Small intestine (tissue), 7 donors: Measurements from ENCODE around the gene OR2T8. TPM values are rescaled to one million over a fixed set of nuclear protein-coding genes. Genes with fewer than 3 reads are reported as not detected.
"Not testable (repeated sequence)": the region's sequence is repeated elsewhere in the genome, so short reads cannot be mapped to it uniquely, and the experiment has no call there.

Experiments used
- DNase-seq, 2 donors: peaks; one replicate each; pipeline versions ENCODE4 v3.0.0 to v3.0.0-alpha.2; 2013
- FAIRE-seq: peaks from 2 replicates; lab custom pipeline; 2012; peaks lifted over from hg19 to GRCh38; lab: Jason Lieb, UNC
- H3K27ac ChIP-seq, 3 donors: one replicate each; pipeline ENCODE4 v1.5.1; 2013; ENCODE audit warnings: low read length in 2 of 3, mild to moderate bottlenecking in 2 of 3, control low read depth in 1 of 3, inconsistent platforms in 1 of 3, low read depth in 1 of 3, moderate library complexity in 1 of 3
- H3K27me3 ChIP-seq, 3 donors: one replicate each; pipeline ENCODE4 v1.6.1; 2013; ENCODE audit warnings: low read length in 3 of 3, inconsistent platforms in 1 of 3; ENCODE audit not compliant: control insufficient read depth in 3 of 3, insufficient read depth in 3 of 3
- H3K36me3 ChIP-seq, 3 donors: one replicate each; pipeline ENCODE4 v1.6.1; 2013; ENCODE audit warnings: low read length in 3 of 3, inconsistent platforms in 1 of 3, low read depth in 1 of 3, mild to moderate bottlenecking in 1 of 3, moderate library complexity in 1 of 3; ENCODE audit not compliant: control insufficient read depth in 3 of 3, insufficient read depth in 2 of 3
- H3K4me1 ChIP-seq, 3 donors: one replicate each; pipeline ENCODE4 v1.6.1; 2013; ENCODE audit warnings: low read length in 2 of 3, inconsistent platforms in 1 of 3, low read depth in 1 of 3, mild to moderate bottlenecking in 1 of 3, moderate library complexity in 1 of 3; ENCODE audit not compliant: control insufficient read depth in 3 of 3, insufficient read depth in 2 of 3
- H3K4me3 ChIP-seq, 3 donors: one replicate each; pipeline ENCODE4 v1.5.1; 2013; ENCODE audit warnings: low read length in 3 of 3, control low read depth in 1 of 3, inconsistent platforms in 1 of 3, low read depth in 1 of 3, mild to moderate bottlenecking in 1 of 3, moderate library complexity in 1 of 3
- H3K9me3 ChIP-seq, 2 donors: one replicate each; pipeline ENCODE4 v1.6.1; 2013; ENCODE audit warnings: low read depth in 1 of 2, low read length in 1 of 2; ENCODE audit not compliant: control insufficient read depth in 2 of 2, insufficient read depth in 1 of 2
- WGBS, 3 donors: extraction: QIAGEN DNeasy Blood & Tissue Kit; methylation state at CpG; one replicate each; pipeline ENCODE4 v1.1.7; 2013; 5-methylcytosine and 5-hydroxymethylcytosine counted together
- polyA plus RNA-seq, 4 donors: library from polyadenylated mRNA; stranded (reverse) in 3 of 4; unstranded in 1 of 4; fragments of 200-250 nt in 3 of 4; fragments of 120-200 nt in 1 of 4; gene quantifications; one replicate each; pipeline versions ENCODE4 v1.2.1 to v1.2.3, GENCODE V29; 2013
- donor health status: healthy with polysubstance abuse.
- donor health status: control.
- donor health status: control.
- donor health status: Bipolar disorder and iron deficiency.
- donor health status: healthy.

OR2T8 gene
- polyA plus RNA-seq, 4 donors = 0.06 TPM; not detected in 3

GRCh38 chr1:247936415-247936814 is 16.4 kb downstream of the OR2T8 start:
- peaks cover 0 to 14% of the 10 kb centered on the region in 2 donors for H3K9me3 ChIP-seq
- FAIRE-seq (no peak), DNase-seq (no peak)
- no peak overlapping the region for H3K27ac ChIP-seq
- no peaks in the 10 kb centered on the region for H3K4me1 ChIP-seq
- WGBS, 3 donors = 88 to 95% (median 94%) methylated on average over 18 of the region's 18 CpGs
- no peaks in the 10 kb centered on the region for H3K27me3 ChIP-seq
- H3K4me3 ChIP-seq = no peak overlapping the region
- H3K36me3 ChIP-seq = no peaks in the 10 kb centered on the region

GRCh38 chr1:247936965-247937734 is 17.1 kb downstream of the OR2T8 start:
- peak; percentile 3 to 12 for DNase-seq
- H3K27ac ChIP-seq, H3K27me3 ChIP-seq, H3K4me1 ChIP-seq, H3K36me3 ChIP-seq, FAIRE-seq: not testable (repeated sequence)
- H3K9me3 ChIP-seq = peaks cover 0 to 14% of the 10 kb centered on the region in 2 donors
- peak overlapping the region in 1 of 3 donors; percentile 17 for H3K4me3 ChIP-seq
- 8 to 48% (median 43%) methylated on average over 40 to 44 of the region's 44 CpGs for WGBS, 3 donors

- Histone ChIP-seq H3K4me3 (no peak overlapping the region), H3K4me1 (no peaks in the 10 kb centered on the region), H3K27me3 (no peaks in the 10 kb centered on the region), H3K27ac (no peak overlapping the region), H3K9me3 (no peaks in the 10 kb centered on the region), H3K36me3 (no peaks in the 10 kb centered on the region)
- DNase-seq (no peak), FAIRE-seq (no peak)
- 81 to 88% (median 83%) methylated on average over 6 of the region's 6 CpGs for WGBS, 3 donors
Observed at GRCh38 chr1:247942624-247943023, 22.6 kb downstream of the OR2T8 start.

GRCh38 chr1:247948558-247948957 is 28.5 kb downstream of the OR2T8 start, which contains the start of gene OR2L8:
TSS of gene OR2L8 (plus strand) at chr1:247948858. CDS start at chr1:247948858, 0 bp downstream.
- H3K9me3 ChIP-seq = peaks cover 2 to 11% of the 10 kb centered on the region in 2 donors
- DNase-seq (no peak), FAIRE-seq (no peak)
- H3K27ac ChIP-seq = no peak within 1 kb of the TSS
- WGBS, 3 donors = 79 to 90% (median 86%) methylated on average over 3 of the region's 3 CpGs
- H3K4me3 ChIP-seq = no peak within 1 kb of the TSS
- no peaks in the 10 kb centered on the region for H3K4me1 ChIP-seq
- H3K27me3 ChIP-seq = no peaks in the 10 kb centered on the region
- H3K36me3 ChIP-seq = no peaks in the 10 kb centered on the region

GRCh38 chr1:247953408-247953807 is 33.4 kb downstream of the OR2T8 start:
- H3K36me3 ChIP-seq = no peaks in the 10 kb centered on the region
- no peak overlapping the region for H3K4me3 ChIP-seq
- 90 to 100% (median 93%) methylated on average over 1 of the region's 1 CpG for WGBS, 3 donors
- FAIRE-seq (no peak), DNase-seq (no peak)
- H3K27me3 ChIP-seq = no peaks in the 10 kb centered on the region
- no peaks in the 10 kb centered on the region for H3K4me1 ChIP-seq
- H3K27ac ChIP-seq = no peak overlapping the region
- peaks cover 2 to 8% of the 10 kb centered on the region in 2 donors for H3K9me3 ChIP-seq

GRCh38 chr1:247961791-247962190 is 41.7 kb downstream of the OR2T8 start:
- Histone ChIP-seq H3K9me3 (peaks cover 2 to 9% of the 10 kb centered on the region in 2 donors), H3K27ac (no peak overlapping the region), H3K4me1 (no peaks in the 10 kb centered on the region), H3K36me3 (no peaks in the 10 kb centered on the region), H3K27me3 (no peaks in the 10 kb centered on the region), H3K4me3 (no peak overlapping the region)
- WGBS, 3 donors = 17 to 40% (median 28%) methylated on average over 3 of the region's 3 CpGs
- no peak for DNase-seq
- FAIRE-seq = no peak

GRCh38 chr1:247962911-247963588 is 43.0 kb downstream of the OR2T8 start:
- H3K4me3 ChIP-seq = no peak overlapping the region
- FAIRE-seq (no peak), DNase-seq (no peak)
- H3K27ac ChIP-seq = no peak overlapping the region
- no peaks in the 10 kb centered on the region for H3K4me1 ChIP-seq
- WGBS, 3 donors = 55 to 77% (median 66%) methylated on average over 4 of the region's 4 CpGs
- H3K27me3 ChIP-seq = no peaks in the 10 kb centered on the region
- H3K36me3 ChIP-seq = no peaks in the 10 kb centered on the region
- H3K9me3 ChIP-seq = peaks cover 2 to 15% of the 10 kb centered on the region in 2 donors

- Histone ChIP-seq H3K36me3 (no peaks in the 10 kb centered on the region), H3K27ac (no peak within 1 kb of the TSS), H3K4me1 (no peaks in the 10 kb centered on the region), H3K4me3 (no peak within 1 kb of the TSS), H3K27me3 (no peaks in the 10 kb centered on the region), H3K9me3 (peaks cover 2 to 17% of the 10 kb centered on the region in 2 donors)
- FAIRE-seq = peak; percentile 96
- no peak for DNase-seq
- 84 to 87% (median 86%) methylated on average over 2 of the region's 2 CpGs for WGBS, 3 donors
Observed at GRCh38 chr1:247964933-247965332, 44.9 kb downstream of the OR2T8 start, which contains the start of gene OR2AK2. TSS of gene OR2AK2 (plus strand) at chr1:247965233. CDS start at chr1:247965377, 144 bp downstream.
